Transverse colon (tissue), 4 donors: ENCODE measurements around the gene RHOH. TPM values are rescaled to one million over a fixed set of nuclear protein-coding genes. Genes with fewer than 3 reads are reported as not detected.

ENCODE experiments used
- DNase-seq: peaks from one replicate; pipeline ENCODE4 v3.0.0-alpha.2; 2019
- H3K27ac ChIP-seq, 4 donors: fragments of 200-600 bp; sonication (generic); 2 replicates each; pipeline ENCODE4 v1.5.1; 2016 to 2018; ENCODE audit warnings: inconsistent platforms in 4 of 4
- H3K27me3 ChIP-seq: fragments of 200-600 bp; sonication (generic); 2 replicates; pipeline ENCODE4 v1.5.1; 2017; ENCODE audit warnings: inconsistent platforms
- H3K36me3 ChIP-seq, 4 donors: fragments of 200-600 bp; sonication (generic); 2 replicates each; pipeline ENCODE4 v1.5.1; 2017 to 2019; ENCODE audit warnings: inconsistent platforms in 4 of 4
- H3K4me1 ChIP-seq, 4 donors: fragments of 200-600 bp; sonication (generic); 2 replicates each; pipeline ENCODE4 v1.5.1; 2017 to 2020; ENCODE audit warnings: inconsistent platforms in 4 of 4
- H3K4me3 ChIP-seq, 4 donors: fragments of 200-600 bp; sonication (generic); 1 replicate in 1 of 4; 2 replicates in 3 of 4; pipeline versions ENCODE4 v1.5.1 to v1.6.1; 2017 to 2019; ENCODE audit warnings: inconsistent platforms in 4 of 4
- H3K9me3 ChIP-seq, 2 donors: fragments of 200-600 bp; sonication (generic); 2 replicates each; pipeline ENCODE4 v1.5.1; 2017 to 2019; ENCODE audit warnings: inconsistent platforms in 2 of 2
- EP300 ChIP-seq: sonication (generic); formaldehyde crosslinking; IDR thresholded peaks from one replicate; pipeline ENCODE4 v1.6.1; 2017; ENCODE audit warnings: antibody characterized with exemption, low read depth
- POLR2A ChIP-seq: fragments of 450-650 bp; IDR thresholded peaks from one replicate; pipeline ENCODE4 v1.6.1; 2016; ENCODE audit warnings: antibody characterized with exemption, mild to moderate bottlenecking, moderate library complexity
- POLR2AphosphoS5 ChIP-seq, 3 donors: sonication (generic); formaldehyde crosslinking; IDR thresholded peaks; one replicate each; pipeline ENCODE4 v1.6.1; 2016; ENCODE audit warnings: antibody characterized with exemption in 3 of 3
- WGBS, 2 donors: methylation state at CpG; one replicate each; pipeline ENCODE4 v1.1.5; 2018; ENCODE audit warnings: low coverage in 1 of 2; 5-methylcytosine and 5-hydroxymethylcytosine counted together
- in situ Hi-C, 4 donors: fragments of 200-750 bp; cut with MboI; loops; one replicate each; pipeline versions ENCODE4 v1.15.0 to v1.15.1; 2017; ENCODE audit warnings: low sequenced_read_pairs in 3 of 4, low pct_ligation_motif_present in 1 of 4, low pct_unique_long_range_greater_than_20kb in 1 of 4
- intact Hi-C: fragments of 100-400 bp; cut with DNase I; formaldehyde crosslinking; loops from one replicate; pipeline ENCODE4 v1.15.1; 2023; ENCODE audit warnings: low total_unique reads
- total RNA-seq, 4 donors: library from RNA; depleted of rRNA; stranded (reverse); fragments of >200 nt; gene quantifications; one replicate each; pipeline ENCODE4 v1.1.0, GENCODE V29; 2016
- TF ChIP-seq, protein P1 (sequence below), 5 experiments: fragments of 200-600 bp in 3 of 5; fragments of 450-650 bp in 2 of 5; sonication (generic) in 3 of 5; IDR thresholded peaks; 1 replicate in 2 of 5; 2 replicates in 3 of 5; pipeline ENCODE4 v1.5.1; 2016 to 2017; ENCODE audit warnings: antibody characterized with exemption in 5 of 5, inconsistent platforms in 3 of 5, mild to moderate bottlenecking in 2 of 5, moderate library complexity in 1 of 5

Gene RHOH
- total RNA-seq, 4 donors from 2014 or later: 4.1 to 10.3 (median 4.1) TPM; not detected in 1

DNA sequence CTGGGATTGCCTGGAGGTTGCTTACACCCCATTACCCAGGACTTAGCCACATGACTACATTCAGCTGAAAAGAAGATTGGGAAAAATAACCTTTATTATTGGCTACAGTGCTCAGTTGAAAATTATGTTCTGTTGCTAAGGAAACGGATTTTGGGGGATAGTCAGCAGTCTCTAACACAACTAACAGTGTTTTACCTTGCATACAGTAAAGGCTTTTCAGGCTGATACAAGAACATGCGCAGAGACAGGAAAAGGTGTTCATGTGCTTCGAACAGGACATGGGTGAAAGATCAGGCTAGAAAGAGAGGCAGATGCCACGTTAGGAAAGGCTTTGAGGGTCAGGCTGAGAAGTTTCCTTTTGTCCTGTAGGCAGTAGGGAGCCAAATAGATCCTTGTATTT lies 14.8 kb upstream of the RHOH start:
- WGBS, 2 donors: 68 to 77% methylated on average over 3 to 4 of the region's 4 CpGs
- Histone ChIP-seq H3K27me3 (peaks cover 37% of the 10 kb centered on the region), H3K36me3 (no peaks in the 10 kb centered on the region), H3K27ac (no peak overlapping the region), H3K4me1 (peaks cover 0 to 6% (median 0%) of the 10 kb centered on the region in 4 donors), H3K9me3 (no peaks in the 10 kb centered on the region), H3K4me3 (no peak overlapping the region)
- intact Hi-C loops: no loop called here
- in situ Hi-C loops: no loop called here
- DNase-seq: no peak
- TF ChIP-seq, protein P1, sequence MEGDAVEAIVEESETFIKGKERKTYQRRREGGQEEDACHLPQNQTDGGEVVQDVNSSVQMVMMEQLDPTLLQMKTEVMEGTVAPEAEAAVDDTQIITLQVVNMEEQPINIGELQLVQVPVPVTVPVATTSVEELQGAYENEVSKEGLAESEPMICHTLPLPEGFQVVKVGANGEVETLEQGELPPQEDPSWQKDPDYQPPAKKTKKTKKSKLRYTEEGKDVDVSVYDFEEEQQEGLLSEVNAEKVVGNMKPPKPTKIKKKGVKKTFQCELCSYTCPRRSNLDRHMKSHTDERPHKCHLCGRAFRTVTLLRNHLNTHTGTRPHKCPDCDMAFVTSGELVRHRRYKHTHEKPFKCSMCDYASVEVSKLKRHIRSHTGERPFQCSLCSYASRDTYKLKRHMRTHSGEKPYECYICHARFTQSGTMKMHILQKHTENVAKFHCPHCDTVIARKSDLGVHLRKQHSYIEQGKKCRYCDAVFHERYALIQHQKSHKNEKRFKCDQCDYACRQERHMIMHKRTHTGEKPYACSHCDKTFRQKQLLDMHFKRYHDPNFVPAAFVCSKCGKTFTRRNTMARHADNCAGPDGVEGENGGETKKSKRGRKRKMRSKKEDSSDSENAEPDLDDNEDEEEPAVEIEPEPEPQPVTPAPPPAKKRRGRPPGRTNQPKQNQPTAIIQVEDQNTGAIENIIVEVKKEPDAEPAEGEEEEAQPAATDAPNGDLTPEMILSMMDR (IDR thresholded peaks at IDR 0.05): no peak
- TF ChIP-seq POLR2A: no peak
- TF ChIP-seq POLR2AphosphoS5 (IDR thresholded peaks at IDR 0.05): no peak
- no peak for TF ChIP-seq EP300

DNA sequence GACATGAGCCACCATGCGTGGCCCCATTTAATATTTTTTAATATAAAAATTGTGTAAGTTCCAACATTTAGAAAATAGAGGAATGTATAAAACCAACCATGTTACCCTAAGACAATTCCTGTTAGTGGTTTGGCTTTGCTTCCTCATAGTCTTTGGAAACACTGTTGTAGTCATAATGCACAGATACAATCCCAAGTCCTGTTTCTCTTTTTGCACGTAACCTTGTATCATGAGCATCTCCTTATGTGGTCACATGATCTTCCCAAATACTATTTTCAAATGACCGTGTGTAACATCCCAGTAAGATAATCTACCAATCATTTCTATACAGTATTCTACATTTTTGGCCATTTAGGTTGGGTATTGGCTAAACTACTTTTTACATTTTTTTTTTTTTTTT lies 13.9 kb upstream of the RHOH start:
- Histone ChIP-seq H3K4me1 (peaks cover 0 to 6% (median 0%) of the 10 kb centered on the region in 4 donors), H3K27ac (no peak overlapping the region), H3K9me3 (no peaks in the 10 kb centered on the region), H3K27me3 (peaks cover 36% of the 10 kb centered on the region), H3K4me3 (no peak overlapping the region), H3K36me3 (no peaks in the 10 kb centered on the region)
- intact Hi-C loops: no loop called here
- in situ Hi-C loops: no loop called here
- TF ChIP-seq POLR2AphosphoS5 (IDR thresholded peaks at IDR 0.05): no peak
- TF ChIP-seq, protein P1 (IDR thresholded peaks at IDR 0.05): no peak
- no peak for TF ChIP-seq POLR2A
- TF ChIP-seq EP300: no peak
- DNase-seq: no peak
- 88 to 93% methylated on average over 2 to 3 of the region's 3 CpGs for WGBS, 2 donors

DNA sequence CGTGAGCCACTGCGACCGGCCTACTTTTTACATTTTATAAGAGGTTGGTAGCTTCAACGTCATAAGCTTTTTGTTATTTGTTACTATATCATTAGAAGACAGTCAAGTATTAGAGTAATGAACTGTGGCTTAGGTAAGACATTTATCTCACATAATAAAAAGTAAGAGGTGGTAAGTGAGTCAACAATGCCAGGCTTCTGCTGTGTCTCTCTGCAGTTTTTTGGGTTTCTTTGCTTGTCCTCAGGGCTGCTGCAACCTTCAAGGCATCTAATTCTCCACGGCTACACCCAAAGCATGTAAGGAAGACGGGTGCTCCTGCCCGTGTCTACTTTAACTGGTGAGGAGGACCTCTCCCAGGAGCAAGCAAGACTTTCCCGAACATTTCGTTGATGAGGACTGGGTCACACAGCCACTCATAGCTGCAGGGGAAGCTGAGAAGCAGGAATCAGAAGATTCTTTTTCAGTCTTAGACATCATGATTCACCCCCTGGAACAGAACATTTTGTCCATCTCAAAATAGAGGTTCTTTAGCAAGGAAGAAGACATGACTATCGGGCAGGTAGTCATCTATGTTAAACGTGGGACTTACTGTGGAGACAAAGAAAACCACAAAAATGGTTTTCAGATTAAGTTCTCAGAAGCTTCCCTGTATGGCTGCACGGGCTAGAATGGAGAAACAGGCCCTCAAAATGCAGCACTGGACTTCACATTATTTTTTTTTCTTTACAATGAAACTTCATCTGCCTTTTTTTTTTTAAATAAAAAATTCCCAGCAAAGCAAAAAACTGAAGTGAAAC lies 13.0 kb upstream of the RHOH start:
- intact Hi-C loops (no loop called here), in situ Hi-C loops (no loop called here)
- no peak for TF ChIP-seq POLR2A
- no peak for TF ChIP-seq POLR2AphosphoS5 (IDR thresholded peaks at IDR 0.05)
- Histone ChIP-seq H3K9me3 (no peaks in the 10 kb centered on the region), H3K36me3 (no peaks in the 10 kb centered on the region), H3K4me3 (no peak overlapping the region), H3K27me3 (peaks cover 34% of the 10 kb centered on the region), H3K4me1 (peaks cover 0 to 6% (median 0%) of the 10 kb centered on the region in 4 donors), H3K27ac (peak overlapping the region in 1 of 4 donors; percentile 25)
- 78 to 81% methylated on average over 6 to 12 of the region's 12 CpGs for WGBS, 2 donors
- DNase-seq: no peak

DNA sequence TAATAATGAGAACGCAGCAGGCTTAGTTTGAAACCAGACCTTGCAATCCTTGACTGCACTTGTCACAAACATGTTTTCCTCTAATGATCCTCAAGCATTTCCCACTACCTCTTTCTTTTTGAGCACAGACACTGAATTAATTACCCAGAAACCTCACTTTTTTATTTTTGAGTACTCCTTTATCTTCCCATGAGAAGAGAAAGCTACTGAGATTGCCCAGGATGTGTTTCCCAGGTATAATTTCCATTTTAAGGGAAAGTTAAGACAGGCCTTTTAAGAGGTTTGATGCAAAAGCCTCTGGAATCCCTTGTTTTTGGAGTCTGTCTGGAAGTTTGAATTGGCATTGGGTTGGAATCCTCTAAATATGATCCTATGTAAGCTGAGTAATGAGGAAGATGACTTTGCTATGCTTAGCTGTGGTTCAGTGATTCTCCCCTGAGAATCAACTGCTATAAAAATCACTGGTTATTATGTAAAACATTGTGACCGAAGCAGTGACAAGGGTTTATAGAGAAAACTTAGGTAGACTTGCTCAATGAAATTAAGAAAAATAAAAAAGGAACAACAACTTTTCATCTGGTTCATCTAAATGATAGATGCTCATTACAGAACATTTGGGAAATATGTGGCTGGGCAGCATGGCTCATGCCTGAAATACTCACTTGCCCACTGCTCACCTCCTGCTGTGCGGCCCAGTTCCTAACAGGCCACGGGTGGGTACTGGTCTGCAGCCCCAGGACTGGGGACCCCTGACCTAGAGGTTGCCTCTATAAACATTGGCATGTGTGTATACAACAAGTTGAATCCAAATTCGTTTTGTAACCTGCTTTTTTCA lies 10.8 kb upstream of the RHOH start:
- Histone ChIP-seq H3K9me3 (no peaks in the 10 kb centered on the region), H3K27me3 (peaks cover 34% of the 10 kb centered on the region), H3K4me1 (peaks cover 0 to 17% (median 0%) of the 10 kb centered on the region in 4 donors), H3K27ac (no peak overlapping the region), H3K4me3 (no peak overlapping the region), H3K36me3 (no peaks in the 10 kb centered on the region)
- intact Hi-C loops: no loop called here
- TF ChIP-seq POLR2AphosphoS5 (IDR thresholded peaks at IDR 0.05) (no peak), EP300 (no peak), POLR2A (no peak)
- TF ChIP-seq, protein P1 (IDR thresholded peaks at IDR 0.05): no peak
- 75% methylated on average over 4 to 5 of the region's 5 CpGs for WGBS, 2 donors
- no peak for DNase-seq
- in situ Hi-C loops: no loop called here
